MM.1S (cell line): ENCODE data around the gene ZHX3.

ENCODE experiments used
- CTCF ChIP-seq: fragments of 300-600 bp; sonication (generic); IDR thresholded peaks from 2 replicates; pipeline ENCODE4 v1.5.1; 2016; ENCODE audit warnings: antibody characterized with exemption, low read length, mixed read lengths
- EZH2 ChIP-seq: fragments of 300-600 bp; sonication (generic); optimal IDR thresholded peaks from 2 replicates; pipeline ENCODE3; 2017; ENCODE audit warnings: low read depth, mild to moderate bottlenecking, antibody characterized with exemption, low read length, mixed read lengths

- no peak for TF ChIP-seq EZH2
- no peak for TF ChIP-seq CTCF
These were observed 61.0 kb downstream of the ZHX3 start for GRCh38 chr20:41256516-41256915.
